ENCODE results near the gene PGPEP1. TPM values are rescaled to one million over a fixed set of nuclear protein-coding genes. Genes with fewer than 3 reads are reported as not detected.
A peak's percentile ranks its signal among the peaks of the same experiment; 100 is the strongest.

Gene PGPEP1
- total and polyA plus RNA-seq, 4 experiments from 2014 or later = 6.8 to 49.2 (median 27.1) TPM

- CTCF ChIA-PET (ENCODE audit: partially characterized antibody) = no interaction called here
- Histone ChIP-seq H3K4me1 (ENCODE audit: insufficient read depth, low read length) (peaks cover 2% of the 10 kb centered on the region), H3K9me3 (ENCODE audit: control insufficient read depth in 1 of 2, low read length in 2 of 2) (no peaks in the 10 kb centered on the region), H3K36me3 (ENCODE audit: insufficient read depth, low read length) (peaks cover 5% of the 10 kb centered on the region), H3K27ac (ENCODE audit: low read depth, low read length) (no peak overlapping the region), H3K4me3 (ENCODE audit: low read length in 2 of 2) (no peak overlapping the region), H3K27me3 (ENCODE audit: insufficient read depth, low read length) (no peaks in the 10 kb centered on the region)
- peaks cover 0 to 6% (median 0%) of the 10 kb centered on the region in 8 donors for H3K9me3 Mint-ChIP-seq
- DNase-seq = no peak
- no peak overlapping the region for H3K4me3 Mint-ChIP-seq
- intact Hi-C loops (cut with micrococcal nuclease) = no loop called here
- H3K27ac Mint-ChIP-seq = no peak overlapping the region
- POLR2A ChIA-PET (ENCODE audit: partially characterized antibody) = interaction anchor here (0.6 kb wide), 1 partner anchor 53 kb away, joined by 3 read pairs; no protein-coding TSS in a partner anchor
- peaks cover 18 to 25% of the 10 kb centered on the region in 2 donors for H3K36me3 Mint-ChIP-seq
- H3K27me3 Mint-ChIP-seq = no peaks in the 10 kb centered on the region
- H3K4me1 Mint-ChIP-seq = peaks cover under 1 to 4% (median 2%) of the 10 kb centered on the region in 4 donors
These were observed 28.3 kb downstream of the PGPEP1 start for GRCh38 chr19:18368504-18369222.

GRCh38 chr19:18373407-18373891 lies 33.1 kb downstream of the PGPEP1 start:
- DNase-seq = no peak
- Mint-ChIP-seq H3K4me1 (peaks cover 7 to 12% (median 9%) of the 10 kb centered on the region in 4 donors), H3K27ac (peak overlapping the region in 1 of 7 donors; percentile 79), H3K4me3 (no peak overlapping the region), H3K9me3 (peaks cover 0 to 1% (median 0%) of the 10 kb centered on the region in 8 donors), H3K36me3 (no peaks in the 10 kb centered on the region), H3K27me3 (peaks cover 0 to 2% of the 10 kb centered on the region in 2 donors)
- Histone ChIP-seq H3K9me3 (ENCODE audit: control insufficient read depth in 1 of 2, low read length in 2 of 2) (no peaks in the 10 kb centered on the region), H3K4me1 (ENCODE audit: insufficient read depth, low read length) (peaks cover 9% of the 10 kb centered on the region), H3K4me3 (ENCODE audit: low read length in 2 of 2) (no peak overlapping the region), H3K36me3 (ENCODE audit: insufficient read depth, low read length) (no peaks in the 10 kb centered on the region), H3K27ac (ENCODE audit: low read depth, low read length) (no peak overlapping the region), H3K27me3 (ENCODE audit: insufficient read depth, low read length) (no peaks in the 10 kb centered on the region)
- ChIA-PET POLR2A (ENCODE audit: partially characterized antibody) (no interaction called here), CTCF (ENCODE audit: partially characterized antibody) (interaction anchor here (1.7 kb wide), 1 partner anchor 95 kb away, joined by 3 read pairs; no protein-coding TSS in a partner anchor)
- intact Hi-C loops (cut with micrococcal nuclease) = no loop called here

GRCh38 chr19:18373892-18374629 lies 33.7 kb downstream of the PGPEP1 start:
- Histone ChIP-seq H3K27ac (ENCODE audit: low read depth, low read length) (no peak overlapping the region), H3K4me1 (ENCODE audit: insufficient read depth, low read length) (peaks cover 9% of the 10 kb centered on the region), H3K36me3 (ENCODE audit: insufficient read depth, low read length) (no peaks in the 10 kb centered on the region), H3K4me3 (ENCODE audit: low read length in 2 of 2) (no peak overlapping the region), H3K27me3 (ENCODE audit: insufficient read depth, low read length) (no peaks in the 10 kb centered on the region), H3K9me3 (ENCODE audit: control insufficient read depth in 1 of 2, low read length in 2 of 2) (no peaks in the 10 kb centered on the region)
- H3K4me1 Mint-ChIP-seq = peaks cover 7 to 12% (median 9%) of the 10 kb centered on the region in 4 donors
- ChIA-PET CTCF (ENCODE audit: partially characterized antibody) (interaction anchor here (1.7 kb wide), 1 partner anchor 96 kb away, joined by 3 read pairs; no protein-coding TSS in a partner anchor), POLR2A (ENCODE audit: partially characterized antibody) (no interaction called here)
- no peak overlapping the region for H3K4me3 Mint-ChIP-seq
- no peak for DNase-seq
- peaks cover 0 to 2% of the 10 kb centered on the region in 2 donors for H3K27me3 Mint-ChIP-seq
- H3K9me3 Mint-ChIP-seq = peaks cover 0 to 1% (median 0%) of the 10 kb centered on the region in 8 donors
- no peaks in the 10 kb centered on the region for H3K36me3 Mint-ChIP-seq
- intact Hi-C loops (cut with micrococcal nuclease) = no loop called here
- peak overlapping the region in 2 of 7 donors; percentile 4 to 79 for H3K27ac Mint-ChIP-seq

DNA sequence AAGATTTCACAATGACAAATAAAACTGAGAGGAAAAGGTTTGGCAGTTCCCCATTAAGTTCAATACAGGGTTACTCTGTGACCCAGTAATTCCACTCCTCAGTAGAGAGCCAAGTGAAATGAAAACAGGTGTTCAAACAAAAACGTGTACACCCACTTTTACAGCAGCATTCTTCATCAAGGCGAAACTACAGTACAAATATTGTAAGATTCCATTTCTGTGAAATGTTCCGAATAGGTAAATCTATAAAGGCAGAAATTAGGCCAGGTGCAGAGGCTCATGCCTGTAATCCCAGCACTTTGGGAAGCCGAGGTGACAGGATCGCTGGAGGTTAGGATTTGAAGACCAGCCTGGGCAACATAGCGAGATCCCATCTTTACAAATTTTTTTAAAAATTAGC lies 36.6 kb downstream of the PGPEP1 start:
- Histone ChIP-seq H3K4me1 (ENCODE audit: insufficient read depth, low read length) (peaks cover 9% of the 10 kb centered on the region), H3K9me3 (ENCODE audit: control insufficient read depth in 1 of 2, low read length in 2 of 2) (no peaks in the 10 kb centered on the region), H3K36me3 (ENCODE audit: insufficient read depth, low read length) (no peaks in the 10 kb centered on the region), H3K4me3 (ENCODE audit: low read length in 2 of 2) (no peak overlapping the region), H3K27ac (ENCODE audit: low read depth, low read length) (no peak overlapping the region), H3K27me3 (ENCODE audit: insufficient read depth, low read length) (no peaks in the 10 kb centered on the region)
- H3K27ac Mint-ChIP-seq = no peak overlapping the region
- H3K36me3 Mint-ChIP-seq = no peaks in the 10 kb centered on the region
- no peak for DNase-seq
- CTCF ChIA-PET (ENCODE audit: partially characterized antibody) = no interaction called here
- H3K27me3 Mint-ChIP-seq = peaks cover 1 to 4% of the 10 kb centered on the region in 2 donors
- intact Hi-C loops (cut with micrococcal nuclease) = no loop called here
- H3K4me3 Mint-ChIP-seq = no peak overlapping the region
- H3K4me1 Mint-ChIP-seq = peaks cover 7 to 12% (median 9%) of the 10 kb centered on the region in 4 donors
- POLR2A ChIA-PET (ENCODE audit: partially characterized antibody) = no interaction called here
- peaks cover 0 to 1% (median 0%) of the 10 kb centered on the region in 8 donors for H3K9me3 Mint-ChIP-seq

DNA sequence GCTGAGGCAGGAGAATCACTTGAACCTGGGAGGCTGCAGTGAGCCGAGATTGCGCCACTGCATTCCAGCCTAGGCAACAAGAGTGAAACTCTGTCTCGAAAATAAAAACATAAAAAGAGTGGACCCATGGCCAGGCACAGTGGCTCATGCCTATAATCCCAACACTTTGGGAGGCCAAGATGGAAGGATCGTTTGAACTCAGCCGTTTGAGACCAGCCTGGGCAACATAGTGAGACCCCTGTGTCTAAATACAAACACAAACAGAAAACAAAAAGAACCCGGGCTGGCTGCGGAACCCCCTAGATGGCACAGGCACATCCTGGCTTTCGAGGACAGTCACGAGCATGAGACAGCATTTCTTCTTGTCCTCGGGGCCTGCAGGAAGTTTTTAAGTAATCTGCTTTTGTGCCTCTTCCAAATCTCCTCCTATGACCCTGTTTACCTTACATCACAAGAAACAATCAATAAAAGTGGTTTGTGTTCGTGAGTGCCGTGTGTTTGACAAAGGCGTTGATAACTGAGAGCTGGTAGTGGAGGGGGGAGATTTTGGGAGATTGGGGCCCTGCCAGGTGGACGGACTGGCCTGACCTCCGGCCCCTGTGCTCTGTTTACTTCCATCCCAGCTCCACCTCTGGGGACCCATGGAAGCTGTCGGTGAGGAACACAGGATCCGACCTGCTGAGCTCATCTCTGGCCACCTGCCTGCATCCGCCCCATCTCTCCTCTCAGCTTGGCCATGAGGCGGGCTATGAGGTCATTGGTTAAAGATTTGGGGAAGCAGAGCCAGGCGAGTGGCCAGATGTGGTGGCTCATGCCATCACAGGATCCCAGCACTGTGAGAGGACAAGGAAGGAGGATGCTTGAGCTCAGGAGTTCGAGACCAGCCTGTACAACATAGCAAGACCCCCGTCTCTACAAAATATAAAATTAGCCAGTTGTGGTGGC lies 39.7 kb downstream of the PGPEP1 start:
- Histone ChIP-seq H3K27ac (ENCODE audit: low read depth, low read length) (no peak overlapping the region), H3K36me3 (ENCODE audit: insufficient read depth, low read length) (no peaks in the 10 kb centered on the region), H3K27me3 (ENCODE audit: insufficient read depth, low read length) (no peaks in the 10 kb centered on the region), H3K4me1 (ENCODE audit: insufficient read depth, low read length) (no peaks in the 10 kb centered on the region), H3K9me3 (ENCODE audit: control insufficient read depth in 1 of 2, low read length in 2 of 2) (no peaks in the 10 kb centered on the region), H3K4me3 (ENCODE audit: low read length in 2 of 2) (no peak overlapping the region)
- peaks cover 7 to 13% of the 10 kb centered on the region in 2 donors for H3K27me3 Mint-ChIP-seq
- no peak overlapping the region for H3K27ac Mint-ChIP-seq
- intact Hi-C loops (cut with micrococcal nuclease) = no loop called here
- ChIA-PET CTCF (ENCODE audit: partially characterized antibody) (interaction anchor here (1.0 to 1.2 kb wide), 2 partner anchors 8 to 9 kb away, joined by 3 to 4 read pairs; no protein-coding TSS in a partner anchor), POLR2A (ENCODE audit: partially characterized antibody) (no interaction called here)
- DNase-seq = no peak
- H3K4me3 Mint-ChIP-seq = no peak overlapping the region
- H3K36me3 Mint-ChIP-seq = no peaks in the 10 kb centered on the region
- peaks cover 0 to 2% (median 0%) of the 10 kb centered on the region in 8 donors for H3K9me3 Mint-ChIP-seq
- H3K4me1 Mint-ChIP-seq = no peaks in the 10 kb centered on the region

GRCh38 chr19:18380843-18381242 lies 40.4 kb downstream of the PGPEP1 start:
- peaks cover 0 to 2% (median 0%) of the 10 kb centered on the region in 8 donors for H3K9me3 Mint-ChIP-seq
- H3K4me1 Mint-ChIP-seq = no peaks in the 10 kb centered on the region
- H3K27ac Mint-ChIP-seq = no peak overlapping the region
- Histone ChIP-seq H3K27ac (ENCODE audit: low read depth, low read length) (no peak overlapping the region), H3K36me3 (ENCODE audit: insufficient read depth, low read length) (no peaks in the 10 kb centered on the region), H3K4me3 (ENCODE audit: low read length in 2 of 2) (no peak overlapping the region), H3K27me3 (ENCODE audit: insufficient read depth, low read length) (peaks cover 4% of the 10 kb centered on the region), H3K9me3 (ENCODE audit: control insufficient read depth in 1 of 2, low read length in 2 of 2) (no peaks in the 10 kb centered on the region), H3K4me1 (ENCODE audit: insufficient read depth, low read length) (no peaks in the 10 kb centered on the region)
- DNase-seq = no peak
- no peak overlapping the region for H3K4me3 Mint-ChIP-seq
- no peaks in the 10 kb centered on the region for H3K36me3 Mint-ChIP-seq
- intact Hi-C loops (cut with micrococcal nuclease) = no loop called here
- POLR2A ChIA-PET (ENCODE audit: partially characterized antibody) = no interaction called here
- CTCF ChIA-PET (ENCODE audit: partially characterized antibody) = interaction anchor here (0.9 to 1.2 kb wide), 2 partner anchors 8 to 60 kb away, joined by 3 to 4 read pairs; no protein-coding TSS in a partner anchor
- H3K27me3 Mint-ChIP-seq = peaks cover 7 to 13% of the 10 kb centered on the region in 2 donors

Measured in CD4-positive, alpha-beta memory T cell (primary cell).